Fibroblast of the aortic adventitia (primary cell): ENCODE data around the gene PLA2G5. TPM values are rescaled to one million over a fixed set of nuclear protein-coding genes. Genes with fewer than 3 reads are reported as not detected.

Source experiments
- DNase-seq: peaks from one replicate; pipeline ENCODE4 v3.0.0-alpha.2; 2010; ENCODE audit warnings: low read depth
- H3K4me3 ChIP-seq: 2 replicates; pipeline ENCODE4 v1.5.1; 2011; ENCODE audit warnings: low read depth, mild to moderate bottlenecking, control low read depth, low read length, moderate library complexity
- CTCF ChIP-seq: IDR thresholded peaks from 2 replicates; pipeline ENCODE4 v1.5.1; 2011; ENCODE audit warnings: mild to moderate bottlenecking, low read length, control low read depth, inconsistent platforms; ENCODE audit not compliant: insufficient read depth
- total RNA-seq: library from RNA; depleted of rRNA; stranded (reverse); fragments of >200 nt; gene quantifications from 2 replicates; pipeline ENCODE4 v1.2.3, GENCODE V29; 2012; ENCODE audit warnings: low replicate concordance

Gene PLA2G5
- total RNA-seq, 1 donor, result 0.36 TPM

GRCh38 chr1:20087668-20088067, 17.7 kb downstream of the PLA2G5 start:
- H3K4me3 ChIP-seq, result no peak overlapping the region
- TF ChIP-seq CTCF, result no peak
- no peak for DNase-seq

GRCh38 chr1:20089328-20090077, 19.5 kb downstream of the PLA2G5 start:
- DNase-seq, result no peak
- H3K4me3 ChIP-seq, result no peak overlapping the region
- no peak for TF ChIP-seq CTCF

GRCh38 chr1:20090119-20090518, 20.1 kb downstream of the PLA2G5 start:
- no peak for TF ChIP-seq CTCF
- DNase-seq, result no peak
- H3K4me3 ChIP-seq, result no peak overlapping the region

- H3K4me3 ChIP-seq, result no peak overlapping the region
- DNase-seq, result no peak
- no peak for TF ChIP-seq CTCF
These were observed 20.6 kb downstream of the PLA2G5 start for GRCh38 chr1:20090641-20091040.

- TF ChIP-seq CTCF, result no peak
- no peak for DNase-seq
- H3K4me3 ChIP-seq, result no peak overlapping the region
These were observed 23.3 kb downstream of the PLA2G5 start for GRCh38 chr1:20093303-20093702.

GRCh38 chr1:20093940-20094391, 24.0 kb downstream of the PLA2G5 start:
- TF ChIP-seq CTCF, result no peak
- DNase-seq, result peak; percentile 70
- no peak overlapping the region for H3K4me3 ChIP-seq
